ENCODE measurements around the gene RTTN. TPM values are rescaled to one million over a fixed set of nuclear protein-coding genes. Genes with fewer than 3 reads are reported as not detected.

Gene RTTN
- total RNA-seq, 2 donors from 2014 or later: 7.1 to 10.0 TPM

DNA sequence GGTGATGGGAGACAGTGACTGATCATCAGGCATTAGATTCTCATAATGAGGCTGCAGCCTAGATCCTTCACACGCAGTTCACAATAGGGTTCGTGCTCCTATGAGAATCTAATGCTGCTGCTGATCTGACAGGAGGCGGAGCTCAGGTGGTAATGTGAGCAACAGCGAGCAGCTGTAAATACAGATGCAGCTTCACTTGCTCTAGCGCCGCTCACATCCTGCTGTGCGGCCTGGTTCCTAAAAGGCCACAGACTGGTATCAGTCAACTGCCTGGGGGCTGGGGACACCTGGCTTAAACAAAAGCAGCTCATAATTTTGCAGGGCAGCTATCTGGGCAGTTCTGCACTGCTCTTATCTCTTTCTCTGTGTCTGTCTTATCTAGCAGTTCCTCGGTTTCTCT lies 237.4 kb downstream of the RTTN start:
- ATAC-seq (no peak), DNase-seq (no peak)

DNA sequence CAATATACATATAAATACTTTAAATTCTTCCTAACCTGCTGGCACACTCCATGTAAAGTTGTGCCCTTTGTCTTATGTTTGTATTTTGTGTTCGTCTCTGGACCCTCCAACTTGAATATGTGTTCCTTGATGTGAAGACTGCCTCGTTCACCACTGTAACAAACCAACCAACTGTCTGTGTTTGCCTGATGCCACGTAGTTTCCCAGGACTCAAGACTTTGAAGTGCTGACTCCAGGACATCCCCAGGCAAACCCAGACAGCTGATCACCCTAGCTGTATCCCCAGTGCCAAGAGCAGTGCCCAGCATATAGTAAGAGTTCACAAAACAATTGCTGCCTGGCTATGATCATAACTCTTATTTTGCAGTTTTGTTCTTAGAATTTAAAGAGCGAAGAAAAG lies 242.3 kb downstream of the RTTN start:
- ATAC-seq (no peak), DNase-seq (no peak)
- intact Hi-C loops (cut with DNase I, micrococcal nuclease): no loop called here

More for the DNA sequence above, 237.4 kb downstream of the RTTN start:
- intact Hi-C loops (cut with DNase I, micrococcal nuclease): no loop called here

- DNase-seq: no peak
- intact Hi-C loops (cut with DNase I, micrococcal nuclease): no loop called here
Measured at GRCh38 chr18:69961718-69962117, 243.8 kb downstream of the RTTN start.

DNA sequence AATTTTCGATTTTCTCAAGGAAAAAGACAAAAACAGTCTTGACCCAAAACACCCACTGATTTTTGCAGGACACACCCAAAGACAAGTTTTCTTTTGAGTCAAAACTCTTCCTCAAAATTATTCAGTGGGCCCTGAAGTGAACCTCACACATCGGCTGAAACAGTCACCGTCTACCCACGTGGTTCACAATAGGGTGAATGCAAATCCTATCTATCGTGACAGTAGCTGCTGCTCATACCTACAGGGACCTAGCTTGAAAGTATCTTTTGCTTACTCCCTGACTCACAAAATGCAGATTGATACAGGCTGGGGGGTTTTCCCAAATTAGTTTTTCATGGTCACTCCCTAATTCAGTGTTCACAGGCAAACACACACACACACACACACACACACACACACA lies 247.1 kb downstream of the RTTN start:
- no peak for ATAC-seq
- intact Hi-C loops (cut with DNase I, micrococcal nuclease): no loop called here
- DNase-seq: no peak

More at GRCh38 chr18:69961718-69962117, 243.8 kb downstream of the RTTN start:
- no peak for ATAC-seq

DNA sequence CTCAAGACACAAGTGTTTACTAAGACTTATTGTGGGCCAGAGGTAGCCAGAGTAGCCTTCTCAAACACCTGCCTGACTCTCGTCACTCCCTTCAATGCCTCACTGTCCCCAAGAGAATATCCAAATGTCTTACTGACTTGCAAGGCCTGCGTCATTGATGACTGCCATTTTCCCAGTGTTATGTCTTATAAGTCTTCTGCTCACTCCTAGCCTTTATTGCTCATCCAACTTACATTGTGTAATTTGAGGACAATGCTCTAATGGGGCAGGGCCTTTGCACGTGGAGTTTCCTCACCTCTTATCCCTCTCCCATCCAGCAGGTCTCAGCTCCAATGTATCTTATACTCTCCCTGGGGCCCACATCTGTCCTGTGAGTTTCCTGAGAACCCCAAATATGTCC lies 247.7 kb downstream of the RTTN start:
- no peak for DNase-seq
- intact Hi-C loops (cut with DNase I, micrococcal nuclease): no loop called here
- no peak for ATAC-seq

- ATAC-seq: no peak
Measured at GRCh38 chr18:69956665-69957620, 248.5 kb downstream of the RTTN start.

DNA sequence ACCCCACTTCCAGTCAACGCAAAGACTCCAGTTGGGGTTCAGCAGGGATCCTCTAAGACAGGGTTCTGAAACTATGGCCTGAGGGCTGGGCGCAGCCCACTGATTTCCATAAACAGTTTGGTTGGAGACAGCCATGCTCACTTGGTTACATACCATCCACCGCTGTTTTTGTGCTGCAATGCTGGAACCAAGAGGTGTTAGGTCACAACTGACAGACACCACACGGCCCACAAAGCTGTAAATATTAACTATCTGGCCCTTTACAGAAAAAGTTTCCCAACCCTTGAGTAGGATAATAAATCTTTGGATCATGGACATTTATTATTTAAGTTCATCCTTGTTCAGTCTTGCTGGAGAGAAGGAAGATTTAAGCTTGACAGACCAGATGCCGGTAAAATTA lies 249.4 kb downstream of the RTTN start:
- intact Hi-C loops (cut with DNase I, micrococcal nuclease): no loop called here
- DNase-seq (no peak), ATAC-seq (no peak)

More at GRCh38 chr18:69956665-69957620, 248.5 kb downstream of the RTTN start:
- intact Hi-C loops (cut with DNase I, micrococcal nuclease): no loop called here
- no peak for DNase-seq

GRCh38 chr18:69954719-69955480 lies 250.6 kb downstream of the RTTN start:
- no peak for ATAC-seq
- intact Hi-C loops (cut with DNase I, micrococcal nuclease): no loop called here
- no peak for DNase-seq

DNA sequence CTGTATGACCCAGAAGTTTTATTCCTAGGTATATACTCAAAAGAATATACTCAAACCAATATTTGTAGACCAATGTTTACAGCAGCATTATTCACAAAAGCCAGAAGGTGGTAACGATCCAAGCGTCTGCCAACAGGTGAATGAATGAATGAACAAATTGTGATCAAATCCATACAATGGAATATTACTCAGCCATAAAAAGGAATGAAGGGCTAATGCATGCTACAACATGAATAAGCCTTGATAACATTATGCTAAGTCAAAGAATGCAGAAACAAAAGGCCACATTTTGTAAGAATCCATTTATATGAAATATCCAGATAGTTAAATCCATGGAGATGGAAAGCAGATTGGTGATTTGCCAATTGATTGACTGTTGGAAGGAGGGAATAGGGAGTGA lies 252.3 kb downstream of the RTTN start:
- intact Hi-C loops (cut with DNase I, micrococcal nuclease): no loop called here
- ATAC-seq (no peak), DNase-seq (no peak)

Other genes with a start within 250 kb of the RTTN start
- gene SOCS6, start 83.4 kb upstream of the RTTN start, total RNA-seq: 10 to 100 TPM; 42.0 to 47.6 TPM

Measured in left colon (tissue), 2 donors.